SJSA1 (cell line): ENCODE measurements around the gene SHISA5. TPM values are rescaled to one million over a fixed set of nuclear protein-coding genes. Genes with fewer than 3 reads are reported as not detected.

Source experiments
- DNase-seq, 2 experiments: peaks; one replicate each; pipeline ENCODE4 v3.0.0-alpha.2; 2015 to 2020; ENCODE audit warnings: low spot score in 2 of 2, low read depth in 1 of 2
- H3K27ac ChIP-seq: fragments of 250-450 bp; sonication (Bioruptor Pico); 2 replicates; pipeline ENCODE4 v1.5.1; 2020; ENCODE audit warnings: mild to moderate bottlenecking, moderate library complexity
- H3K27me3 ChIP-seq: fragments of 250-450 bp; sonication (Bioruptor Pico); replicated peaks from 2 replicates; pipeline ENCODE4 v1.5.1; 2020; ENCODE audit warnings: mild to moderate bottlenecking, moderate library complexity
- H3K36me3 ChIP-seq: fragments of 250-450 bp; sonication (Bioruptor Pico); 2 replicates; pipeline ENCODE4 v1.5.1; 2020; ENCODE audit warnings: mild to moderate bottlenecking
- H3K4me1 ChIP-seq: fragments of 250-450 bp; sonication (Bioruptor Pico); replicated peaks from 2 replicates; pipeline ENCODE4 v1.6.1; 2021; ENCODE audit warnings: mild to moderate bottlenecking
- H3K4me3 ChIP-seq: fragments of 250-450 bp; sonication (Bioruptor Pico); 2 replicates; pipeline ENCODE4 v1.5.1; 2020; ENCODE audit warnings: mild to moderate bottlenecking
- H3K9me3 ChIP-seq: fragments of 250-450 bp; sonication (Bioruptor Pico); replicated peaks from 2 replicates; pipeline ENCODE4 v1.5.1; 2020; ENCODE audit warnings: mild to moderate bottlenecking
- total RNA-seq: library from RNA; depleted of rRNA; stranded (reverse); fragments of >200 nt; shearing (Covaris generic); gene quantifications from 2 replicates; pipeline ENCODE4 v1.2.3, GENCODE V29; 2014; rRNA removed

Gene SHISA5
- total RNA-seq, 1 experiment from 2014 or later = 105 TPM

GRCh38 chr3:48425281-48425812 lies 78.6 kb downstream of the SHISA5 start:
- DNase-seq = no peak
- H3K36me3 ChIP-seq = no peaks in the 10 kb centered on the region
- peaks cover 8% of the 10 kb centered on the region for H3K4me1 ChIP-seq
- H3K9me3 ChIP-seq = no peaks in the 10 kb centered on the region
- H3K27ac ChIP-seq = no peak overlapping the region
- no peak overlapping the region for H3K4me3 ChIP-seq
- H3K27me3 ChIP-seq = 0 out of 2 replicates have a peak, but pooled peaks cover 2% of the 10 kb centered on the region

- Histone ChIP-seq H3K27me3 (0 out of 2 replicates have a peak, but pooled peaks cover 2% of the 10 kb centered on the region), H3K4me1 (no peaks in the 10 kb centered on the region), H3K9me3 (no peaks in the 10 kb centered on the region), H3K4me3 (no peak overlapping the region), H3K27ac (no peak overlapping the region), H3K36me3 (no peaks in the 10 kb centered on the region)
- no peak for DNase-seq
These were observed 79.9 kb downstream of the SHISA5 start for GRCh38 chr3:48423883-48424695.

- DNase-seq = no peak
- H3K27ac ChIP-seq = no peak overlapping the region
- H3K36me3 ChIP-seq = no peaks in the 10 kb centered on the region
- H3K27me3 ChIP-seq = 0 out of 2 replicates have a peak, but pooled peaks cover 2% of the 10 kb centered on the region
- H3K9me3 ChIP-seq = no peaks in the 10 kb centered on the region
- no peak overlapping the region for H3K4me3 ChIP-seq
- no peaks in the 10 kb centered on the region for H3K4me1 ChIP-seq
These were observed 80.6 kb downstream of the SHISA5 start for GRCh38 chr3:48423241-48423882.

GRCh38 chr3:48422681-48423080 lies 81.3 kb downstream of the SHISA5 start:
- H3K9me3 ChIP-seq = no peaks in the 10 kb centered on the region
- H3K27me3 ChIP-seq = no peaks in the 10 kb centered on the region
- H3K4me3 ChIP-seq = no peak overlapping the region
- H3K36me3 ChIP-seq = no peaks in the 10 kb centered on the region
- H3K27ac ChIP-seq = no peak overlapping the region
- DNase-seq = no peak
- H3K4me1 ChIP-seq = no peaks in the 10 kb centered on the region

GRCh38 chr3:48422272-48422671 lies 81.7 kb downstream of the SHISA5 start:
- Histone ChIP-seq H3K9me3 (no peaks in the 10 kb centered on the region), H3K27ac (no peak overlapping the region), H3K36me3 (no peaks in the 10 kb centered on the region), H3K4me1 (no peaks in the 10 kb centered on the region), H3K27me3 (no peaks in the 10 kb centered on the region), H3K4me3 (no peak overlapping the region)
- no peak for DNase-seq

GRCh38 chr3:48420561-48420960 lies 83.4 kb downstream of the SHISA5 start:
- DNase-seq = no peak
- Histone ChIP-seq H3K4me1 (no peaks in the 10 kb centered on the region), H3K9me3 (no peaks in the 10 kb centered on the region), H3K36me3 (no peaks in the 10 kb centered on the region), H3K4me3 (no peak overlapping the region), H3K27me3 (no peaks in the 10 kb centered on the region), H3K27ac (no peak overlapping the region)

- H3K4me3 ChIP-seq = no peak overlapping the region
- H3K9me3 ChIP-seq = no peaks in the 10 kb centered on the region
- H3K4me1 ChIP-seq = no peaks in the 10 kb centered on the region
- H3K27ac ChIP-seq = no peak overlapping the region
- H3K27me3 ChIP-seq = no peaks in the 10 kb centered on the region
- no peaks in the 10 kb centered on the region for H3K36me3 ChIP-seq
- DNase-seq = no peak
These were observed 84.4 kb downstream of the SHISA5 start for GRCh38 chr3:48419597-48419996.

- no peaks in the 10 kb centered on the region for H3K27me3 ChIP-seq
- no peaks in the 10 kb centered on the region for H3K36me3 ChIP-seq
- no peak for DNase-seq
- no peaks in the 10 kb centered on the region for H3K9me3 ChIP-seq
- no peak overlapping the region for H3K27ac ChIP-seq
- no peaks in the 10 kb centered on the region for H3K4me1 ChIP-seq
- no peak overlapping the region for H3K4me3 ChIP-seq
These were observed 84.8 kb downstream of the SHISA5 start for GRCh38 chr3:48419149-48419548.

GRCh38 chr3:48418651-48419050 lies 85.3 kb downstream of the SHISA5 start:
- H3K9me3 ChIP-seq = no peaks in the 10 kb centered on the region

GRCh38 chr3:48418140-48418539 lies 85.8 kb downstream of the SHISA5 start:
- Histone ChIP-seq H3K4me1 (no peaks in the 10 kb centered on the region), H3K36me3 (no peaks in the 10 kb centered on the region), H3K9me3 (no peaks in the 10 kb centered on the region), H3K4me3 (no peak overlapping the region), H3K27me3 (no peaks in the 10 kb centered on the region), H3K27ac (no peak overlapping the region)
- no peak for DNase-seq

More at GRCh38 chr3:48418651-48419050, 85.3 kb downstream of the SHISA5 start:
- no peaks in the 10 kb centered on the region for H3K4me1 ChIP-seq
- H3K36me3 ChIP-seq = no peaks in the 10 kb centered on the region
- H3K27ac ChIP-seq = no peak overlapping the region
- no peaks in the 10 kb centered on the region for H3K27me3 ChIP-seq
- DNase-seq = no peak
- H3K4me3 ChIP-seq = no peak overlapping the region

Other genes starting within 250 kb of the SHISA5 start
- 27.8 and 35.5 TPM in 2 replicates for gene NME6, start 202.8 kb downstream of the SHISA5 start, total RNA-seq
- gene SPINK8, start 170.5 kb downstream of the SHISA5 start, total RNA-seq = not detected in 2 replicates
- gene FBXW12, start 132.0 kb downstream of the SHISA5 start, total RNA-seq = not detected in 2 replicates
- 4.0 and 11.7 TPM in 2 replicates for gene PLXNB1, start 74.1 kb downstream of the SHISA5 start, total RNA-seq
- gene CCDC51, start 64.1 kb downstream of the SHISA5 start, total RNA-seq = 11.0 and 15.9 TPM in 2 replicates
- 551 and 569 TPM in 2 replicates for gene TMA7, start 63.9 kb downstream of the SHISA5 start, total RNA-seq
- gene ATRIP, start 57.4 kb downstream of the SHISA5 start, total RNA-seq = 4.1 and 9.7 TPM in 2 replicates
- gene PFKFB4, start 52.6 kb upstream of the SHISA5 start, total RNA-seq = 3.3 and 8.9 TPM in 2 replicates
- 10.1 and 12.1 TPM in 2 replicates for gene UCN2, start 59.6 kb upstream of the SHISA5 start, total RNA-seq
- 86.6 and 136 TPM in 2 replicates for gene COL7A1, start 91.2 kb upstream of the SHISA5 start, total RNA-seq
- gene UQCRC1, start 105.5 kb upstream of the SHISA5 start, total RNA-seq = 377 and 397 TPM in 2 replicates
- gene TMEM89, start 117.6 kb upstream of the SHISA5 start, total RNA-seq = not detected in 2 replicates
- gene SLC26A6, start 131.3 kb upstream of the SHISA5 start, total RNA-seq = 10.6 and 16.4 TPM in 2 replicates
- under 0.01 and 0.26 TPM in 2 replicates for gene CELSR3, start 158.7 kb upstream of the SHISA5 start, total RNA-seq
- gene NCKIPSD, start 181.7 kb upstream of the SHISA5 start, total RNA-seq = 8.7 and 10.2 TPM in 2 replicates
- gene IP6K2, start 213.0 kb upstream of the SHISA5 start, total RNA-seq = 52.3 and 61.7 TPM in 2 replicates